Measurements from ENCODE around the gene ZFP1.

The ZFP1 gene

DNA sequence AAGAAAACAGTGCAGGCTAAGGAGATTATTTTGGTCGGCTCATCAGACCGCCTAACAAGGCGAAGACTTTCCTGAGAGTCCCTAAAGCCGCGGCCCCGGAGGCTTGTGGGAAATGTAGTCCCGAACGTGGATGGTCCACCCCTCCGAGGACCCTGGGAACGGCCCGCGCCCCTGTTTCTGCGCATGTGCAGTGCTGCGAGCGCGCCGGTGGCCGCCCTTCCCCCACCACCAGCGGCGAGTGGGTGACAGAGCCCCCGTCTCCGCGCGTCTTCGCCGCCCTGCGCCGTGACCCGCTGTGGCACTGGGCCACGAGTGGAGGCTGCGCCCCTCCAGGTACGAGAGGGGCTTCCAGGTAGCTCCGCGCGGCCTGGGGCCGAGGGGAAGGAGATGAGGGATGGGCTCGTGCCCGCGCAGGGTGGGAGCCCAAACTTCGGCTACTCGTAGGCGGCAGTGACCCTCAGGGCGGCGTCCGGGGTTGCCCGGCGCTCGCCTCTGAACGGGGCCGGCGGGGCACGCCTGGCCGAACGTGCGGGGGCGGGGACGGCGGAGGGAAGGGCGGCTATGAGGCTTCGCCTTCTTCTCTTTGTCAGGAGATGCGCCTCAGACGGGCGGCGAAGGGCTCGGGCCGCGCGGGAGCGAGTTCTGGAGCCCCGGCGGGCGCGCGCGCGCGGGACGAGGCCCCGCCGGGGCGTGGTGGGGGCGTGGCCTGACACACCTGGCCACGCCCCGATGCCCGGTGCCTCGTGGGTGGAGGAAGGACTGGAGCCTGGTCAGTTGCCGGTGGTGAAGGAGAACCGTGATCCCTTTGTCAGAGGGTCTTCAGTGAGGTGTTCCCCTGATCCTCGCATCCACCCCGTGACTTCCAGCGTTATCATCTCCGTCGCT is at the start of gene ZFP1:
Gene ZFP1, plus strand, starts transcription at position 214 of the 885 bp plus-strand sequence. CDS start 4,428 bp downstream, outside the sequence.
- DNase-seq, result peak; percentile 77 to 78

DNA sequence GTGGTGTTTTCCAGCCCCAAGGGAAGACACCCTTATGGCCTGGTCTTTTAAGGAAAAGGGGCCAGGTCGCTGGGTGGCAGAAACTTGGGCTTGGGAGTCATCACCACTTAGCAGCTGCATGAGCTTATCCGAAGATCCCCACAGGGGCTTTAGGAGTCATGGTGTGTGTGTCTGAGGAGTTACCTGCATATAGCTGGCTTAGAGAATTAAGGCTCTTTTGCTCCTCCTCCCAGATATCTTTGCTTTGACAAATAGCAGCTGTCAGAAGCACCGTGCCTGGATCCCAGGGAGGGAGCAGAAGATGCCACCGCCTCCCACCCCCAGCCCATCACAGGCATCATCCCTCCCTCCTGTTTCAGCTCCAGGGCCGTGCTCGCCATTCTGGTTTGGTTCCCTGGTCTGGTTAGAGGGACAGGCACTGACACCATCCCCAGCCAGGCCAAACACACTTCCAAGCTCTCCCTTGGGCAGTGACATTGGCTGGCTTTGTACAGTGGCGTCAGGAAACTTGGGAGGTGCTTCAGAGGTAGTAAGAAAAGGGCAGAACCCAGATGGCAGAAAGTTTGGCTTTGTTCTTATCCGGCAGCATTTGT is 49.2 kb upstream of the ZFP1 start:
- DNase-seq, result no peak

DNA sequence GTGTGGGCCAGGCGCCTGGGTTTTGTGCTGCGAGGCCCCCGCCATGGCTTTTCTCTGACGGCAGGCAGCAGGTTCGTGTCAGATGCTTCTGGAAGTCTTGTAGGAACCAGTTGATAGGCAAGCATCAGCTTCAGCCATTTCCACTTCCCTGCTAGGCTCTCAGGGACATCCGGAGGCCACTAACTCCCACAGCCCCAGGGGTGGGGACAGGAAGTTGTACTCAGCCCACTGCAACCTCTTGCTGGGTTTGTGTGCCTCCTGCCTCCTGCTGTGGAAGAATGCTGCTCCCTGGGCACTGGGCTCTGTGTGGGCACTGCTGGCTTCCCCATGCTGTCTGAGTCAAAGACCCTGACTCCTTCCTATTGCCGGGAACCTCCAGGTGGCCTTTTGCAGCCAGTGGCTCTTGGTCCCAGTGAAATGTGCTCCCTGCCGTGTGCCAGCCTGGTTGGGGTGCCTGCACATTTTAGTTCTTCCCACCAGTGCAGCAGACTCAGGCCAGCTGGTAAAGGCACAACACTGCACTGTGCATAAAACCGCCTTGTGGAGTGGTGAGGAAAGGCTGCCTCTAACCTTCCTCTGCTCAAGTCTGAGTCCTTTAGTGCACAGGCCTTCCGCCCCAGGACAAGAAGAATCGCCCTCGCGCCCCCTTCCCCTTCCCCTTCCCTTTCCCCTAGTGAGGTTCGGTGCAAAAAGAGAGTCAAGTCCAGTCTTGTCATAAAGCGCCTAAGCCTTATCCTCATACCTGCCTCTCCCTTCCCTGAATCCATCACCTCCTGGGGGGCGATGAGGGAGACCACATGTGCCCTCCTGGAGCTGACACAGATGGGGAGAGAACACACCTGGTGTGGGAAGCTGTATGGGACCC is 48.4 kb upstream of the ZFP1 start:
- DNase-seq, result peak in 1 of 2 donors; percentile 84

DNA sequence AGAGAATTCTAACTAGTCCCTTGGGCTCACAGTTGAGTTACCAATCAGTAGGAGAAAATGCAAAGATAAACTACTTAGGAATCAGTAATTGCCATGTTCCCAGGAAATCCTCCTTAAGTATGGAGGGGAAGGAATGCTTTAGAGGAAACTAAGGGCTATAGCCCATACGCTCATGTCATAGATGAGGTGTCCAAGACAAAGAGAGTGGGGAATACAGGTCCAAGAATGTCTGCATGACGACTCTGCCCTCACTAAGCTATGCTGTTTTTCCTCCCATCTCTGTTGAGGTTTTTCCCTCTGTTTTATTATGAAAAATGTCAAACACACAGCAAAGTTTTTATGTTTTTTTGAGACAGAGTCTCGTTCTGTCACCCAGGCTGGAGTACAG is 47.7 kb upstream of the ZFP1 start:
- no peak for DNase-seq

DNA sequence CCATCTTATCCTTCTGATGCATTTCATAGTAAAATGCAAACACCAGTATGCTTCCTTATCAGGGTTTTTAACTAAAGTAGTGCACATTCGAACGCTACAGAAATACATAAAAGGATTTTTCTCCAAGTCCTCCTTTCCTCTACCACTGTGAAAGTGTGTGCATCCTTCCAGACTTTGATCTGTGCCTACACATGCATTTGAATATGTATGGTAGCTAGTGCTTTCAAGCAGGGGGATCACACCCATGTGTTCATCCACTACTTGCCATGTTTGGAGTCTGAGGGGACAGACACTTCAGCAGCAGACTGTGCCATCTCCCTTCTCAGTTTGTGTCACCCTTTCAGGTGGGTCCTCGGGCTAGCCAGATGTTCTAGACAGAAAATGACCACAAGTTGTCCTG is 46.7 kb upstream of the ZFP1 start:
- DNase-seq, result no peak

DNA sequence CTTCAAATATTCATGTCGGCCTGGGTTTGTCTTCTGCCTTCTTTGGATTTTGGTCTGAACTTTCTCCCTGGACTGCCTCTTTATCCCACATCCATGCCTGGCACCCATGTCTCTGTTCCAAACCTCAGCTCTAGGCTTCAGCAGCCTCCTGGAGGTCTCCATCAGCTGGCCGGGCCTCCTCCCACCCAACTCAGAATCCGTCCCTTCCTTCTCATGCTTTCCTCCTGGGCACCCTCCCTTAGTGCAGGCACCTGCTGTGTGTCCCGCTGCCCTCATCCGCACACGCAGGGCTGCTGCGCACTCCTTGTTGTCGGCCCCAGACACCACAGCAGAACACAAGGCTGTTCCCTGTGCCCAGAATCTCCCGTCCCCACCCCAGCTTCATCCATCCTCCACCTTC is 45.7 kb upstream of the ZFP1 start:
- DNase-seq, result no peak

DNA sequence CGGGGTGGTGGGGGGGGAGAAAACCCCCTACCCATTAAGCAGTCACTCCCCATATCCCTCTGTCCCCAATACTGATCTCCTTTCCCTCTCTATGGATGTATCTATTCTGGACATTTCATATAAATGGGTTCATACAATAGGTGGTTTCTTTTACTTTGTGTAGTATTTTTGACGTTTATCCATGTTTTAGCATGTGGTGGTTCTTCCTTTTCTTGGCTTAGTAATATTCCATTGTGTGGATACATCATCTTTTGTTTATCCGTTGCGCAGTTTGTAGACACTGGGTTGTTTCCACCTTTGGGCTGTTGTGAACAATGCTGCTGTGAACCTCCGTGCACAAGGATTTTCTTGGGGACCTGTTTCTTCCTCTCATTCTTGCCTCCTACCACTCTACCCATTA is 44.3 kb upstream of the ZFP1 start:
- no peak for DNase-seq

DNA sequence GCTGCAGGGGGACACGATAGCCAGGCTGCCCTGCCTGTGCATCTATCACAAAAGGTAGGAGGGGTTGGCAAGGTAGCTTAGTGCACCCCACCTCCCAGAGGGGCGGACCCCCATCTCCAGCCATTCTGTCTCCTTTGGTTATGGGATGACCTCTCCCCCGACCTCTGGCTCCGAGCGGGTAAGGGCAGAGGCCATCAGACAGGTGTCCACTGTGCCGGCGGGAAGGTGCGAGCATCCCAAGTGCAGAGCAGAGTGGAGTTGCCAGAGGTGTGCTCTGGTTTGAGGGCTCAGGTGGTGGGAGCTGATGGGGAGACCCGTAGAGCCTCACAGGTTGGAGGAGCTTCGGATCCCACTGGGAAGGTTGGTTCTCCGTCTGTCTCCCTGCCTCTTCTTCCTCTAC is 43.5 kb upstream of the ZFP1 start:
- DNase-seq, result no peak

DNA sequence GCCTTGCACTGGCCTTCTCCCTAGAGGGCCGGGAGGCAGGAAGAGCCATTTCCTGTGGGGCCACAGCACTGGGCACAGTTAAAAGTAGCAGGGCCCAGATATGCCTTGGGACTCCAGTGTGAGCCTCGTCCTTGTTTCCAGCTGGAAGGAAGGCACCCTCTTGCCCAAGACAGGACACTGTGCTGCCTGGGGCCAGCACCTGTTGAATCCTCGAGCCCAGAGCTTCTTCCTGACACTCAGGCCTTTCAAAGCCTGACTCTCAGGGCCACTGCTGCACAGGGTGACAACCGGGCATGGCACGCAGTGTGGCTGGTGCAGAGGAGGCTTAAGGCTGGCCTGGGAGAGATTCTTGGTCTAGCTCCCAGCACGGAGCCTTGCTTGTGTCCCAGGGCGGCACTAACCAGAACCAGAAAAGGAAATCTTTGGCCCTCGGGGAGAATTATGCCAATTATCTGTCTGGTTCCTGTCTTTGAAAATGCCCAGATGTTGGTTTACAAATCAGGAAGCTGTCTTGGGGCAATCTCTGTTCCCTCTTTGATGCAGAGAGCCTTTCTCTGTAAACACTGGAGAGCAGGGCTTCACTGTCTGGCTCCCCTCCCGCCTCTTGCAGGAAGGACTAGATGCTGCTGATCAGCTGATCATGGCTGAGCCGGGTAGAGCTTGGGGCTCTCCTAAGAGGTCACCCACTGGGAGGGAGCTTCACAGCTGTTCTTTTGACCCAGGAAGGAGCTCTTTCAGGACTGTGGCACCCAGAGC is 42.8 kb upstream of the ZFP1 start:
- DNase-seq, result peak in 1 of 2 donors; percentile 85

DNA sequence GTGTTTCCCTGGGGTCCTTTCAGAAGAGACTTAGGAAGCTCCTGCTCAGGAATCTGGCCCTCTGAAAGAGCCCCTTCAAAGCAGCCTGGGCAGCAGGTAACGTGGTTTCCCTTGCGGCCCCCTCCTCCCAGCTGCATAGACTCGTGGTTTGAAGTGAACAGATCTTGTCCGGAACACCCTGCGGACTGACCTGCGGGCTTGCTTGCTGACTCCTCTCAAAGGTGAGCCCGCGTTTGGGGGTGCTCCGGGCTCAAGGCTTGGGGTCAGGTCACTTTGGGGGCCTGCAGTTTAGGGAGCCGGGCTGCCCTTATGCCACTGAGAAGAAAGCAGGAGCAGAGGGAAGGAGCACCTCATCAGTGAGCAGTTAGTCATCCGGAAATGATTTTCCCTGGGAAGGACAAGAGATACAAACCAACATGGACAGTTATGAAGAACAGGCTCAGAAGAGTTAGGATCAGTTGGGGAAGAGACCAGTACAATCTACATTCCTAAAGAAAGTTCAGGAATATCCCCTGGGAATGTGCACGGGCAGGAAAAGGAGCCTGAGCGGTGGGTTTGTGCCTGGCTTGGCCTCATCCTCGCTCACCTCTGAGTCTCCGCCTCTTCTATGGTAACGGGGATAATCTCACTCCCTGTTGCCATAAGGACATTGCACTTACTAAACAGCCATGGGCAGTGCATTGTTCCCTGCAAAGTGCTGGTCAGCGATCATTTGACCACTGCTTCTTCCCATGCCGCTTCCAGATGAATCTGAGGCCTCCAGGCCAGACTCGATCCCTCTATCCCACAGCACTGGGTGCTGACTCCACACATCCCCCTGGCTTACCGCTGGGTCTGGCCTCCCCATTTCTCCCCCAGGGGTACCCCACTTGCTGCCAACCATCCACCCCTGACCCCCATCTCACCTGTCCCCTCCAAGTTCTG is 41.7 kb upstream of the ZFP1 start:
- DNase-seq, result no peak

DNA sequence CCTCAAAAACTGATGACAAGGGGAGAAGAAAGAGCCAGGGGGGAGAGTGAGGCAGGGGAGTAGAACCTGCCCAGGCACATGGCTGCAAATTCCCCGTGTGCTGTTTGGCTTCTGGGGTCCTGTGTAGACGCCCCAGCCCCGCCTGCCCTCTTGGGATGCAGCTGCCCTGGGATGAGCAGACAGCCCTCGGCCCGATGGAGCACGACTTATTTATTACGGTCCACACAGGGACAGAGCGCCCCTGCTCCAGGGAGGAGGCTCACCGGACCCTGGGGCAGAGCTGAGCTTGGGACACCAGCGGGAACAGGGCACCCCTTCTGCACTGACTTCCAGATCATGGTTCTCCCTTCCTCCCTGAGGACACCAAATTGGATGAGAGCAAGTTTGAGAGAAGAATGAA is 40.8 kb upstream of the ZFP1 start:
- DNase-seq, result no peak

DNA sequence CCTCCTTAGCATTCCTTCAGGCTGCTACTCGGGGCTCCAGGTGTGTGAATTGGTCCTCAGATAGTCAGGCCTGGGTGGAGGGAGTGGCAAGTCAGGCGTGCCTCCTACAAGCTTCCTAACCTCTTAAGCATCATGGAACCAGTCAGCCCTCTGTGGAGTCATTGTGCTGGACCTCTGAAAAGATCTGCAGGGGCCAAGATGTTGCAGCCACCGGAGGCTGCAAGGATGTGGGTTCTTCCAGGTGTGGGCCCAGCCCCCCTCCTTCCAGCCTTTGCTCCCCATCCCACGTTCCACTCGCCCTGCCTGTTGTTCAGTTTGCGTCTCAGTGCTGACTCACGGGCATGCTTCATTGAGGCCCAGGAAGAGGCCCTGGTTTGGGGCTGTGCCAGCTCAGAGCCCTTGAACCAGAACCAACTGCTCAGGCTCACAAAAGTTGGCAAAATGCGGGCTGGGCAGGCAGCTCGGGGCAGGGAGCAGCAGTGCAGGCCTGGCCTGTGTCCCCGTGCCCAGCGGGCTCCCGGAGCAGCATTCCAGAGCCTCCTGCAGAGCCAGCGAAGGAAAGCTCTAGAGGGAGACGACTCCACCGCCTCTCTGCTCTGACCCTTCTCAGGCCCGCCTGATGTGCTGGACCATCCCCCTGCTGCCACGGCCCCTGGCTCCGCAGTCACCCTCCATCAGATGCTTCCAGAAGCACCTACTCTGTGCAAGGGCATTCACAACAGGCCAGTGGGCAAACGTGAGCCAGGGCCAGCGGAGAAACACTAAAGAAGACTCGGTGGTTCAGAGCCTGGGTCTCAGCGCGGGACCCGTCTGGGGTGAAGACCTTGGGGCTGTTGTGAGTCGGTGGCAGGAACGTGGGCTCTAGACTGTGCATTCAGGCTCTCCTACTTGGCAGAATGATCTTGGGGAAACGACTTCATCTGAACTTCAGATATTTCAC is 39.3 kb upstream of the ZFP1 start:
- peak; percentile 44 to 57 for DNase-seq

DNA sequence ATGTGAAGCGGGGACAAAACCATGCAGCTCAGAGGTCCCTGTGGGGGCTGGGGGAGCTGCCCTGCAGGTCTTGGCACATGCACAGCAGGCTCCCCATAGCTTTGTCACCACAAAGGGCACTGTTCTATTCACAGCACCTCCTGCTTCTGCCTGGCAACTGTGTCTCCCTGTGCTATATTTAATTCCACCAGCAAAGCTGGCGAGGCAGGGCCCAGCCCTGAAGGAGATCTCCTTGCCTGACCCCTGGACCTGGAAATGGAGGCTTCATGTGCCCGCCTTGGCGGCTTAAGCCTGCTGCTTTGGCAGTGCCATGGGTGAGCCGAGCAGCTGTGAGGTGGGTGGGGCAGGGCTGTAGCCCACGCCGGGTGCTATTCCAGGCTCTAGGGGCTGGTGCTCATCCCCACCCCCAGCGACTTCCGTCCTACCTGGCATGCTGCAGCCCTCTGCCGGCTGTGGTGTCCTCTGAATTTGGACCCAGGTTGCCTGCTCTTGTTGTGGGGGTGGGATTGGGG is 38.5 kb upstream of the ZFP1 start:
- no peak for DNase-seq

DNA sequence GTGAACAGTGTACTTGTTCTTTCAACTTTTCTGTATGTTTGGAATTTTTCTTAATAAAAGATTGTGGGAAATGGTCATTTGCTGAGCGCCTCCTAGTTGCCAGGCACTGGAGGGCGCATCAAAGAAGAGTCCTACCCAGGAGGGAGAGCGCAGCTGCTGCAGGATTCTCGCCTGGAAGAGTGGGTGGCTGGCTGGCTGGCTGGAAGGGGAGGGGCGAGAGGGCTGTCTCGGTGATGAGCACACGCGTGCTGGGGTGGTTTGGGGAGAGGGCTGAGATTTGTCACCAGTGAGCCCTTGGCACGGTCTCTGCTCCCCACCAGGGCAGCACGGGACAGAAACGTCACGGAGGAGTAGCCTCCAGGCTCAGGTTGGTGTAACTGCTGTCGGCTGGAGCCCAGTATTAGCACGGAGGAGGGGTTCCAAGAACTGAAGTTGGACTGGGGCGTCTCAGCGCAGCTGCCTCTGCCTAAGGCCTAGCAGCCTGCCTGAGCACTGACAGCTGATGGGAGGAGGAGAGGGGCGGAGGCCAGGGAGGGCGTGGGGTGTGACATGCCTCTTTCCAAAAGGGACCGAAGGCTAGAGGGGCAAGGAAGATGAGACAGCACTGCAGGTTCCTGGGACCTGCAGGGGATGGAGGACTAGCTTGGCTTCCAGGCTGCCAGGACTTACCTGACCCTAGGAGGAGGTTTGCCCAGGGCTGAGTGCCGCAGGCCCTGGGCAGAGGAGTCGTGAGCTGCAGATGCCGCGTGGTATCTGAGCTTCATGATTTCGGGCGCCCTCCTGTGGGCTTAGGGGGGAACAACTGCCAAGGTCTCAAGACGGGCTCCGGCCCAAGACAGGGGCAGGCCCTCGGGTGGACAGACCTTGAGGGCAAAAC is 37.4 kb upstream of the ZFP1 start:
- peak; percentile 47 to 67 for DNase-seq

DNA sequence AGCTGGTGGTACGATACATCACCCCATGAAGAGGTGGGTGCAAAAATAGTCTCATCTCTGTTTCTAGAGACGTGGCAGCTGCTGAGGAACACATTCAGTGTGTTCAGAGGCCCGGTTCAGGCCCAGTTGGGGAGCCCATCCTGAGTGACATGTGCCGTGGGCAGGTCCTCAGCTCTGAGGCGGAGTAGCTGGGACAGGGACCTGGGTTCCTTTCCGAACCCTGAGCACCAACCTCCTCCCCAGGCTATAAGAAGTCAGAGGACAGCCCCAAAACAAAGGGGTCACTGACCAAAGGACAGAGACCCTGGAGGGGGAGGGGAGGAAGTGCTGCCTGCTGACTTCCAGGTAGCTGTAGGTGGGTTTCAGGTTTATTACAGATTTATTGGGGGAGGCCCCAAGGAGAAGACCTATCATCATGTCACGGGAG is 36.8 kb upstream of the ZFP1 start:
- DNase-seq, result no peak

DNA sequence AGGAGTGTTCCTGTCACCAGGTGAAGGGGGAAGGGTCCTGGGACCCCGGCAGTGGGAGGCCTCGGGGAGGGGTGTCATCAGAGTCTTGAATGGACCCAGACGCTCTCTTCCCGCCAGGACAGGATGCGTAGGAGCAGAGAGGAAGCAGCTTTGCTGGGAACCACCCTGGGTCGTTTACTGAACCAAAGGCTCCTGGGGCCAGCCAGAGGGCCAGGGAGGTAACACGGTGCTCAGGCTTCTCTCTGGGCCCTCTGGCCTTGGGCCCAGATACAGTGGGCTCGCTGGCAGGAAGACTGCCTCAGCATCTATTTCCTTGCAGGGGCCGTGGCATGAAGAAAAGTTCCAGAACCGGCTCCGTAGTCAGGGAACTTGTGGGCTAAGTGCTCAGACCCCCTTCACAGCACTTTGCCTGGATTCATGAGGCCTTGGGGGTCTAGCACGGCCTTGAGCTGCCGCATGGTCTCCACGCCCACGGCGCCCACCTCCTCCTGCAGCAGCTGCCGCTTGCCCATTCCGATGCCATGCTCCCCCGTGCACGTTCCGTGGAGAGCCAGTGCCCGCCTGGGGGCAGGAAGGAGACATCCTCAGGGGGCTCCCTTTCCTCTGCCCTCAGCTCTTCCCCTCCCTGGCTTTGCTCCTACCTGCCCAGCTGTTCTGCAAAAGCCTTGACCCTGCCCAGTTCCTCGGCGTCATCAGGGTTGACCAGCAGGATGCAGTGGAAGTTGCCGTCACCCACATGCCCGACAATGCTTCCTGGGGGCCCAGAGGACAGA is 36.2 kb upstream of the ZFP1 start:
- DNase-seq, result no peak

DNA sequence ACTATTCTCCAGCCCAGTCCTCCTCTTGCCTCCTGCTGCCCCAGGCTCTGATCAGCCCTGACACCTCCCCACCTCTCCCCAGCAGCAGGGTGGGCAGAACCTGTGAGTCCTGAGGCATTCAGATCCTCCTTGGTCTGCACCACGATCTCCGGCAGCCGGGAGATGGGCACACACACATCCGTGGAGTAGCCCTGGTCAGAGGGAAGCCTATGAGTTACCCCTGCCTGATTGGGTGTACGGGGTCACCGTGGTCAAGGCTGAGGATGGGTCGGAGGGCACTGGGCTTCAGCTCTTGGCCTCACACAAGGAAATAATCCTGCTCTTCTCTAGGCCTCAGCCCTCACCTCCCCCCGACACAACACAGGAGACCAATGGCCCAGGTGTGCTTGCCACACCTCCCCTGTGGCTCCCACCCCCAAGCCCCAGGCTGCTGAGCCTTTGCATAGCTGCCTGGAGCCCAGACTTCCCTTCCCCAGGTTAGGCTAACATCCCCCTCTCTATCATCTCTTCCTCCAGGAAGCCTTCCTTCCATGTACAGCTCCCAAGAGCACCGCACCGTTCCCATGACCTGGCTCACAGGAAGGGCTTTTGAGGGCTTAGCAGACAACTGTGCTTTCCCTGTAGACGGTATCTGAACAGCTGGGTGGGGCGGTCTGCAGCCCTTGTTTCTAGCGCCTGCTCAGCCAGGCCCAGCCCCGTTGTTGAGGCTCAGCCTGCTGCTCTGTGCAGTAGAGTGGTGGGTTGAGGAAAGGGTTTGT is 35.4 kb upstream of the ZFP1 start:
- no peak for DNase-seq
